ENCODE data around the gene SPRED3.
A peak's percentile ranks its signal among the peaks of the same experiment; 100 is the strongest.
"Not testable (repeated sequence)": the region's sequence is repeated elsewhere in the genome, so short reads cannot be mapped to it uniquely, and the experiment has no call there.

Gene SPRED3, protein sequence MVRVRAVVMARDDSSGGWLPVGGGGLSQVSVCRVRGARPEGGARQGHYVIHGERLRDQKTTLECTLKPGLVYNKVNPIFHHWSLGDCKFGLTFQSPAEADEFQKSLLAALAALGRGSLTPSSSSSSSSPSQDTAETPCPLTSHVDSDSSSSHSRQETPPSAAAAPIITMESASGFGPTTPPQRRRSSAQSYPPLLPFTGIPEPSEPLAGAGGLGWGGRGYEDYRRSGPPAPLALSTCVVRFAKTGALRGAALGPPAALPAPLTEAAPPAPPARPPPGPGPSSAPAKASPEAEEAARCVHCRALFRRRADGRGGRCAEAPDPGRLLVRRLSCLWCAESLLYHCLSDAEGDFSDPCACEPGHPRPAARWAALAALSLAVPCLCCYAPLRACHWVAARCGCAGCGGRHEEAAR

DNA sequence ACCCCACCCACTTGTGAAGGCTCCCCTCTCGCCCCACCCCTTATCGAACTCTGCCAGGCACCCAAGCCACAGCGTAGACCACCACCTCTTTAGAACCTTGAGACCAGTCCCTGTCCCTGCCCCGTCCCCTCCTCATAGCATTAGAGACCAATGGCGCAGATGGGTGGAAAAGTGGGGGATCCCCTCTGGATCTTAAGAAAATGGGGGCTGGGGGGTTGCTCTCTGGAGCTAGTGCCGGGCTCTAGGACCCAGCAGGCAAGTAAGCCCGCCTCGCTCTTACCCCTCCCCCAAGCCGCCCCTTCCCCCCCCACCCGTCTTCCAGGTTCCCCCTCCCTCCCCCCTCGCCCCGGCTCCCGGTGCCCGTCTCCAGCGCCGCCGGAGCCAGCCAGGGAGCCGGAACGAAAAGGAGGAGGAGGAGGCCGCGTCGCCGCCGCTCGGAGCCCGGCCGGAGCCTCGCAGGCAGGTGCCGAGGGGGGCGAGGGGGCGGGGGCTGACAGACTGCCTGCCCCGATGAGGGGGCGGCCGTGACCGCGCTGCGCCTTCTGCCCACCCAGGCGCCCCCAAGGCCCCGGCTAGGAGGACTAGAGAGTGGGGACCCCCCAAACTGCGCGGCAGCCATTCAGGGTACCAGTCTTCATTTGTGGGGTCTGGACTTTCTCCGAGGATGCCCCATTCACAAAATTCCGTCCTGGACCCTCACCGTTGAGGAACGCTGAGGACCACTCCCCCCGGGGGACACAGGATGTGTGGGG lies at the start of gene SPRED3:
Gene SPRED3, plus strand, starts transcription at position 349 of the 752 bp plus-strand sequence. CDS start 1,606 bp downstream, outside the sequence.
- peaks cover 6% of the 10 kb centered on the region in 2 donors for H3K27me3 ChIP-seq (ENCODE audit: control insufficient read depth in 2 of 2, insufficient read depth in 2 of 2, low read length in 2 of 2)
- H3K9ac ChIP-seq (ENCODE audit: low read depth in 1 of 2, low read length in 2 of 2), result no peak within 1 kb of the TSS
- no peaks in the 10 kb centered on the region for H3K9me3 ChIP-seq (ENCODE audit: control insufficient read depth in 2 of 2, low read length in 2 of 2)
- H3K27ac ChIP-seq (ENCODE audit: low read depth in 2 of 2, low read length in 2 of 2), result no peak within 1 kb of the TSS
- peak within 1 kb of the TSS; percentile 31 to 60 for H3K4me3 ChIP-seq (ENCODE audit: low read length in 2 of 2)
- peaks cover 11 to 16% of the 10 kb centered on the region in 2 donors for H3K4me1 ChIP-seq (ENCODE audit: control insufficient read depth in 2 of 2, insufficient read depth in 2 of 2, low read length in 2 of 2)
- peaks cover 3 to 8% of the 10 kb centered on the region in 2 donors for H3K36me3 ChIP-seq (ENCODE audit: control insufficient read depth in 2 of 2, insufficient read depth in 2 of 2, low read length in 2 of 2)

- H3K9ac ChIP-seq (ENCODE audit: low read depth in 1 of 2, low read length in 2 of 2); H3K27ac ChIP-seq (ENCODE audit: low read depth in 2 of 2, low read length in 2 of 2); H3K27me3 ChIP-seq (ENCODE audit: control insufficient read depth in 2 of 2, insufficient read depth in 2 of 2, low read length in 2 of 2); H3K4me1 ChIP-seq (ENCODE audit: control insufficient read depth in 2 of 2, insufficient read depth in 2 of 2, low read length in 2 of 2); H3K9me3 ChIP-seq (ENCODE audit: control insufficient read depth in 2 of 2, low read length in 2 of 2); H3K36me3 ChIP-seq (ENCODE audit: control insufficient read depth in 2 of 2, insufficient read depth in 2 of 2, low read length in 2 of 2); H3K4me3 ChIP-seq (ENCODE audit: low read length in 2 of 2): not testable (repeated sequence)
Measured at GRCh38 chr19:38339011-38339410, 49.5 kb upstream of the SPRED3 start.

GRCh38 chr19:38340927-38341326 lies 47.6 kb upstream of the SPRED3 start:
- Histone ChIP-seq H3K9ac (ENCODE audit: low read depth in 1 of 2, low read length in 2 of 2) (no peak overlapping the region), H3K27ac (ENCODE audit: low read depth in 2 of 2, low read length in 2 of 2) (no peak overlapping the region), H3K9me3 (ENCODE audit: control insufficient read depth in 2 of 2, low read length in 2 of 2) (no peaks in the 10 kb centered on the region), H3K4me1 (ENCODE audit: control insufficient read depth in 2 of 2, insufficient read depth in 2 of 2, low read length in 2 of 2) (peaks cover 6% of the 10 kb centered on the region in 2 donors), H3K27me3 (ENCODE audit: control insufficient read depth in 2 of 2, insufficient read depth in 2 of 2, low read length in 2 of 2) (no peaks in the 10 kb centered on the region), H3K4me3 (ENCODE audit: low read length in 2 of 2) (no peak overlapping the region), H3K36me3 (ENCODE audit: control insufficient read depth in 2 of 2, insufficient read depth in 2 of 2, low read length in 2 of 2) (peaks cover 0 to 14% of the 10 kb centered on the region in 2 donors)

DNA sequence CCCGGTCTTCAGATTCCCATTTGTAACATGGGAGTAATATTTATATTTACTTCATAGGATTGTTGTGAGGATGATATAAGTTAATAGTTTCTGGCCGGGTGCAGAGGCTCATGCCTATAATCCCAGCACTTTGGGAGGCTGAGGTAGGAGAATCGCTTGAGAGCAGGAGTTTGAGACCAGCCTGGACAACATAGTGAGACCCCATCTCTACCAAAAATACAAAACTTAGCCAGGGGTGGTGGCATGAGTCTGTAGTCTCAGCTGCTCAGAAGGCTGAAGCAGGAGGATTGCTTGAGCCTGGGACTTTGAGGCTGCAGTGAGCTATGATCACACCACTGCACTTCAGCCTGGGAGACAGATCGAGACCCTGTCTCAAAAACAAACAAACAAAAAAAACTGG lies 41.7 kb upstream of the SPRED3 start:
- Histone ChIP-seq H3K27ac (ENCODE audit: low read depth in 2 of 2, low read length in 2 of 2) (no peak overlapping the region), H3K4me1 (ENCODE audit: control insufficient read depth in 2 of 2, insufficient read depth in 2 of 2, low read length in 2 of 2) (no peaks in the 10 kb centered on the region), H3K27me3 (ENCODE audit: control insufficient read depth in 2 of 2, insufficient read depth in 2 of 2, low read length in 2 of 2) (no peaks in the 10 kb centered on the region), H3K4me3 (ENCODE audit: low read length in 2 of 2) (no peak overlapping the region), H3K36me3 (ENCODE audit: control insufficient read depth in 2 of 2, insufficient read depth in 2 of 2, low read length in 2 of 2) (peaks cover 0 to 10% of the 10 kb centered on the region in 2 donors), H3K9ac (ENCODE audit: low read depth in 1 of 2, low read length in 2 of 2) (no peak overlapping the region), H3K9me3 (ENCODE audit: control insufficient read depth in 2 of 2, low read length in 2 of 2) (no peaks in the 10 kb centered on the region)

DNA sequence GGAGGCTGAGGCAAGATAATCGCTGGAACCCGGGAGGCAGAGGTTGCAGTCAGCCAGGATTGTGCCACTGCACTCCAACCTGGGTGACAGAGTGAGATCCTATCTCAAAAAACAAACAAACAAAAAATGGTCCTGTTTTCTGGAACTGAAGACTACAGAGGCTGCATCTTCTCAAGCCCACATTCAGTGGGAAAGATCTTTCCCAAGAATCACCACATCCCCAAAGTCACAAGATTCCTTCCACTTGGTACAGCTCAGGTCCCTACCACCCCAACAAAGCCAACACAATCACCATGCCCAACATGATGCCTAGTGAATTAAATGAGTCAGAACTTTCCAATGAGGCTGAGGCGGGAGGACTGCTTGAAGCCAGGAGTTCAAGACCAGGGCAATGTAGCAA lies 37.6 kb upstream of the SPRED3 start:
- Histone ChIP-seq H3K27ac (ENCODE audit: low read depth in 2 of 2, low read length in 2 of 2) (no peak overlapping the region), H3K36me3 (ENCODE audit: control insufficient read depth in 2 of 2, insufficient read depth in 2 of 2, low read length in 2 of 2) (no peaks in the 10 kb centered on the region), H3K9ac (ENCODE audit: low read depth in 1 of 2, low read length in 2 of 2) (no peak overlapping the region), H3K27me3 (ENCODE audit: control insufficient read depth in 2 of 2, insufficient read depth in 2 of 2, low read length in 2 of 2) (peaks cover 4 to 9% of the 10 kb centered on the region in 2 donors), H3K4me1 (ENCODE audit: control insufficient read depth in 2 of 2, insufficient read depth in 2 of 2, low read length in 2 of 2) (no peaks in the 10 kb centered on the region), H3K4me3 (ENCODE audit: low read length in 2 of 2) (no peak overlapping the region), H3K9me3 (ENCODE audit: control insufficient read depth in 2 of 2, low read length in 2 of 2) (no peaks in the 10 kb centered on the region)

DNA sequence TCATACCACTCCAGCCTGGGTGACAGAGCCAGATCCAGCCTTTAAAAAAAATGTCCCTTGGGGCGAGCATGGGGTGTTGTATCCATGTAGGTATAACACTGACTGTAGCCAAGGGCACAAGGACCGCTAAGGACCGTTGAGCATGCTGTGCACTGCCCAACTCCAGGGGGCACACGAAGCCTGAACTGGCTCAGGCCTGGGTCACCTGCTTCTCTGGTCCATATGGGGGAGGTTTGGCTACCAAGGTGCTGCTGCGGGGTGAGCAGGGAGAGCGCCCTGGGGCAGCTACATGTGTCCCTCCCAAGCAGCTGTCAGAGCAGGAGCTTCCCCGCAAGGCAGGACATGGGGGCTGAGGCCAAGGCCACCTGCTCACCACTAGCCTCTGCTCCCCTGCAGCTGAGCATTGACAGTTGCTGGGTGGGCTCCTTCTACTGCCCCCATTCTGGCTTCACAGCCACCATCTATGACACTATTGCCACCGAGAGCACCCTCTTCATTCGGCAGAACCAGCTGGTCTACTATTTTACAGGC lies 36.6 kb upstream of the SPRED3 start:
- H3K9ac ChIP-seq (ENCODE audit: low read depth in 1 of 2, low read length in 2 of 2), result no peak overlapping the region
- no peaks in the 10 kb centered on the region for H3K4me1 ChIP-seq (ENCODE audit: control insufficient read depth in 2 of 2, insufficient read depth in 2 of 2, low read length in 2 of 2)
- H3K9me3 ChIP-seq (ENCODE audit: control insufficient read depth in 2 of 2, low read length in 2 of 2), result no peaks in the 10 kb centered on the region
- peaks cover 4 to 9% of the 10 kb centered on the region in 2 donors for H3K27me3 ChIP-seq (ENCODE audit: control insufficient read depth in 2 of 2, insufficient read depth in 2 of 2, low read length in 2 of 2)
- no peak overlapping the region for H3K27ac ChIP-seq (ENCODE audit: low read depth in 2 of 2, low read length in 2 of 2)
- no peak overlapping the region for H3K4me3 ChIP-seq (ENCODE audit: low read length in 2 of 2)
- H3K36me3 ChIP-seq (ENCODE audit: control insufficient read depth in 2 of 2, insufficient read depth in 2 of 2, low read length in 2 of 2), result no peaks in the 10 kb centered on the region

- Histone ChIP-seq H3K4me3 (ENCODE audit: low read length in 2 of 2) (no peak overlapping the region), H3K36me3 (ENCODE audit: control insufficient read depth in 2 of 2, insufficient read depth in 2 of 2, low read length in 2 of 2) (no peaks in the 10 kb centered on the region), H3K9me3 (ENCODE audit: control insufficient read depth in 2 of 2, low read length in 2 of 2) (no peaks in the 10 kb centered on the region), H3K9ac (ENCODE audit: low read depth in 1 of 2, low read length in 2 of 2) (no peak overlapping the region), H3K4me1 (ENCODE audit: control insufficient read depth in 2 of 2, insufficient read depth in 2 of 2, low read length in 2 of 2) (no peaks in the 10 kb centered on the region), H3K27me3 (ENCODE audit: control insufficient read depth in 2 of 2, insufficient read depth in 2 of 2, low read length in 2 of 2) (peaks cover 4 to 9% of the 10 kb centered on the region in 2 donors), H3K27ac (ENCODE audit: low read depth in 2 of 2, low read length in 2 of 2) (no peak overlapping the region)
Measured at GRCh38 chr19:38352611-38353010, 35.9 kb upstream of the SPRED3 start.

- peaks cover 25 to 26% of the 10 kb centered on the region in 2 donors for H3K27me3 ChIP-seq (ENCODE audit: control insufficient read depth in 2 of 2, insufficient read depth in 2 of 2, low read length in 2 of 2)
- no peaks in the 10 kb centered on the region for H3K4me1 ChIP-seq (ENCODE audit: control insufficient read depth in 2 of 2, insufficient read depth in 2 of 2, low read length in 2 of 2)
- H3K4me3 ChIP-seq (ENCODE audit: low read length in 2 of 2), result no peak overlapping the region
Measured at GRCh38 chr19:38355728-38356725, 32.5 kb upstream of the SPRED3 start.

DNA sequence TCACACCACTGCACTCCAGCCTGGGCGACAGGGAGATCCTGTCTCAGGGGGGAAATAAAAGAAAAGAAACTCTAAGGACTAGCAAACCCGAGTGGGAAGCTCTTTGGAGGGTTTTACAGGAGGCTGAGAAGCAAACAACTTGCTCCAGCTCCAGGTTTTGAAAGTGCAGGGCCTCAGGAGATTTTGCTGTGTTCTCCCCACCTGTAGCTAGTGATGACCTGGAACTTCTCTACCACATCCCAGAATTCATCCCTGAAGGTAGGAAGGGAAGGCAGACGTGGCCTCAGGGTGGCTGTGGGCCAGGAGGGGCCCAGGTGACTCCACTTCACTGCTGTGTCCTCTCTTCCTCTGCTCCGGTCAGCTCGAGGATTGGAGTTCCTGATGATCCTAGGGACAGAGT lies 30.4 kb upstream of the SPRED3 start:
- peaks cover 9 to 10% of the 10 kb centered on the region in 2 donors for H3K4me1 ChIP-seq (ENCODE audit: control insufficient read depth in 2 of 2, insufficient read depth in 2 of 2, low read length in 2 of 2)
- peaks cover 26 to 30% of the 10 kb centered on the region in 2 donors for H3K27me3 ChIP-seq (ENCODE audit: control insufficient read depth in 2 of 2, insufficient read depth in 2 of 2, low read length in 2 of 2)
- H3K27ac ChIP-seq (ENCODE audit: low read depth in 2 of 2, low read length in 2 of 2), result no peak overlapping the region
- H3K9me3 ChIP-seq (ENCODE audit: control insufficient read depth in 2 of 2, low read length in 2 of 2), result no peaks in the 10 kb centered on the region
- no peak overlapping the region for H3K4me3 ChIP-seq (ENCODE audit: low read length in 2 of 2)
- no peak overlapping the region for H3K9ac ChIP-seq (ENCODE audit: low read depth in 1 of 2, low read length in 2 of 2)
- H3K36me3 ChIP-seq (ENCODE audit: control insufficient read depth in 2 of 2, insufficient read depth in 2 of 2, low read length in 2 of 2), result no peaks in the 10 kb centered on the region

More at GRCh38 chr19:38355728-38356725, 32.5 kb upstream of the SPRED3 start:
- Histone ChIP-seq H3K9ac (ENCODE audit: low read depth in 1 of 2, low read length in 2 of 2) (no peak overlapping the region), H3K9me3 (ENCODE audit: control insufficient read depth in 2 of 2, low read length in 2 of 2) (no peaks in the 10 kb centered on the region), H3K27ac (ENCODE audit: low read depth in 2 of 2, low read length in 2 of 2) (no peak overlapping the region), H3K36me3 (ENCODE audit: control insufficient read depth in 2 of 2, insufficient read depth in 2 of 2, low read length in 2 of 2) (no peaks in the 10 kb centered on the region)

Measured in mucosa of rectum (tissue), 2 donors.